HG03457 (cell line): ENCODE results near the gene AARS2.

Source experiments
- ATAC-seq: cut with Tn5 transposase; IDR thresholded peaks from one replicate; pipeline ENCODE4 v1.9.1; 2021; ENCODE audit warnings: moderate number of reproducible peaks; ENCODE audit not compliant: unreplicated experiment

The AARS2 gene

GRCh38 chr6:44264154-44265006, 48.8 kb downstream of the AARS2 start:
- no peak for ATAC-seq

- no peak for ATAC-seq
These were observed 49.6 kb downstream of the AARS2 start for GRCh38 chr6:44263354-44264100.

DNA sequence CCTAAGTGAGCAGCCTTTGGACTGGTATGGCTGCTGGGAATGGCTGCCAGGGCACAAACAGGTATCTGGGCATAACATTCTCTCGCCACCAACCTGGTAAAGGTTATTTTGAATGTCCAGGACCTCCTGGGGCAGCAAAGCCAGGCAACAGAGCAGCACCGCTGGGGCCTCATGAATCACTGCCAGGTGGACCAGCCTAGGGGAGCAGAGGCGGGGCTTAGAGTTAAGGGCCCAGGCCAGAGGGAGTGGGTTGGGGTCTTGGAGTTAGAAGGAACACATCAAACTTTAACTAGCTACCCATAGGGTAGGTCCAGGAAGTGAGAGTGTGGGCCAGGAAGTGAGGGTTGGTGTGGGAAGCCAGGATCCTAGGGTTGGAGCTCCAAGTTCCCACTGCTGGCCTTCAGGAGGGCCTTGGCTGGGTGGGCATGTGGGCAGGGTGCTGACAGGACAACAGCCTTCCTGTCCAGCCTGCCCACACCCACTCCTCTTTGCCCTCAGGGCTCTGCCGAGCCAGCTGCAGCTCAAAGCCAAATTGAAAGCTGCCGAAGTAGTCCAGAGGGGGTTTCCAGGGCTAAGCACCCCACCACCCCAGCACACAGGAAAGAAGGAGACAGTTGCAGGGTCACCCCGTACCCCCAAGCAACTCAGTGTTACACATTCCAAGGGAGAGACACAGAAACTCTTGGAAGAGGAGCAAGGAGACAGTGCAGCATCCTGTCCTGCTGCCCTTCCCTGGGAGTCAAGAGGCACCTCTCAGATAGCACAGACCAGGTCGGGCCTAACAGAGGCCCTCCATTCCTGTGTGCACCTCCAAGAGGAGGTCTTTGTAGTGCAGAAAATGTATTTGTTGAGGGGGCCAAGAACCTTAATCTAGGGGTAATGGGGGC, 50.4 kb downstream of the AARS2 start:
- ATAC-seq: no peak

DNA sequence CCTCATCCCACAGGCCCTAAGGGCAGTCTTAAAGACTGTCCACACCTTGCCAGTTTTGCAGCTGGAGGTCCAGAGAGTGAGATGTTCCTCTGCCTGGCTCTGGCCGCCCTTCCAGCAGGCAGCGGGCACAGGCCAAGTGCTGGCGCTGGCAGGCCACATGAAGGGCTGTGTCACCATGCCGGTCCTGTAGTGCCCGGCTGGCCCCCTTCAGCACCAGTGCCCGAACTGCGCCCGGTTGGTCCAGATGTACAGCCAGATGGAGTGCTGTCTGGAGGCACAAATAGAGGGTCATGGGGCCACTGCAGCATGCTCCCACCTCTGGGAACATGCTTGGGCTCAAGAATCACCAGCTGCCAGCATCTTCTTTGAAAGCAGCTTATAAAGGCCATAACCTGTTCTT, 51.6 kb downstream of the AARS2 start:
- ATAC-seq: no peak

DNA sequence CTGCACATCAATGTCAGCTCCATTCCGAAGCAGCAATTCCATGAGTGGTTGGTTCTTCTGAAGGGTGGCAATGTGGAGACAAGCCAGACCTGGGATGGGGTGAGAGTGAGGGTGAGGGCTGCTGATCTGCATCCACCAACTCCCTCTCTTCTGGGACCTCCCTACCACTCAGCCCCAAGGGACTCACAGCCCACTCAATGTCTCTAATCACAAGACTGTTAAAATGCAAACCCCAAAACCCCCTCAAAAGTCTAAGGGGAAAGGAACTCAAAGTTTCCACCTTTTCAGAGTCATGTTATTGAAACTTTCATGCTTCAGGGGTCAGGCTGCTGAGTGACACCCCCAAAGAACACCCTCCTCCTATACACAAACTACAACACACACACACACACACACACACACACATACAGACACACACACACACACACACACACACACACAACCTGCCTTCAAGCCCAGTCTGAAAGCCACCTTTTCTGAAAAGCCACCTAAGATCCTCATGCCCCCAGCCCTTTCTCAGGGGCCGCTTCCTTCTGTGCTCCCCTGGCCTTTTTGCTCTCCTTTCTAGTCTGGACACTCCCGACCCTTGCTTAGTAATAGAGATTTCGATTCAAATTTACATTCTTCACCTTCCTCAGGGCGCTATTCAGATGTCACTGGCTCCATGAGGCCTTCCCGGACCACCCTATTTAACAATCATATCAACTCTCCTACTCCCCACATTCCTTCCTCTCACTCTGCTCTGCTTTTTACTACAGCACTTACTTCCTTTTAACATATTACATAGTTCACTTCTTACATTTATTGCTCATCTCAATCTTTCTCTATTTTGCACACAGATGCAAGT, 52.5 kb downstream of the AARS2 start:
- ATAC-seq: no peak

DNA sequence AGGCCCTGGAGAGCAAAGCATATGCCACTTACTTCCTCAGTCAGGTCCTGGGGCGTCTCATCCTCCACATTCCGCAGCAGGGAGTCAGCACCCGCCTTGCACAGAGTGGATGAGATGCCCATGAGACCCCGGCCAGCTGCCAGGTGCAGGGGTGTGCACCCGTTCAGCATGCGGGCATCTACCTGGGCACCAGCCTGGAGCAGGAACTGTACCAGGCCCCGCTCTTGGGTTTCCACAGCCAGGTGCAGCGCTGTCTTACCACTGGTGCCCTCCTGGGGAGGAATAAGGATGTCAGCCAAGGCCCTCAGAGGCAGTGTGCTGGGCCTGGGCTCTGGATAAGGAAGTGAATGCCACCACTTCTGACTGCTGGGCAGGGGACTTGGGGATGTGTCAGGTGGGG, 53.1 kb downstream of the AARS2 start:
- no peak for ATAC-seq

- ATAC-seq: no peak
These were observed 54.2 kb downstream of the AARS2 start for GRCh38 chr6:44258921-44259320.

DNA sequence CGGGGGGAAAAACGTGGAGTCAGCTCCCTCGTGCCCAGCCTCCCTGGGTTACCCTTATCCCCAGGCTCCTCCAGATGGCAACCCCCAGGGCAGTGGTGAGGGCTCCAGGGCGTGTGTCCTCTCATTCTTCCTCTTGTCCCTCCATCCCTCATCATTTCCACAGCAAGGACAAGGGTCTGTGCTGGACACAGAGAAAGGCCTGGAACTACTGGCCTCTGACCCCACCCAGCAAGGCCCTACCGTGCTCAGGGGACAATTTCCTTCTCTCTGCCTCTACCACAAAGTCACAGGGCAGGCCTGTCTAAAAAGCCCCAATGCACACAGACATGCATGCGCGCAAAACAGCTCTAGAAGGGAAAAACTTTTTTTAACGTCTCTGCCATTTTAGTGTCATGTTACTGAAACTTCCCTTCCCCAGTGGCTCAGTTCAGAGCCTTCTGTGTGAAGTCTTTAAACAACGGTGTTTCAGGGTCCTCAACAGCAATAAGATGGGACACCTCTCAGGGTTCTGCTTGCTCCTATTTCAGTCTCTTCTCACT, 54.8 kb downstream of the AARS2 start:
- no peak for ATAC-seq

GRCh38 chr6:44257753-44258324, 55.3 kb downstream of the AARS2 start:
- ATAC-seq: peak; percentile 2

DNA sequence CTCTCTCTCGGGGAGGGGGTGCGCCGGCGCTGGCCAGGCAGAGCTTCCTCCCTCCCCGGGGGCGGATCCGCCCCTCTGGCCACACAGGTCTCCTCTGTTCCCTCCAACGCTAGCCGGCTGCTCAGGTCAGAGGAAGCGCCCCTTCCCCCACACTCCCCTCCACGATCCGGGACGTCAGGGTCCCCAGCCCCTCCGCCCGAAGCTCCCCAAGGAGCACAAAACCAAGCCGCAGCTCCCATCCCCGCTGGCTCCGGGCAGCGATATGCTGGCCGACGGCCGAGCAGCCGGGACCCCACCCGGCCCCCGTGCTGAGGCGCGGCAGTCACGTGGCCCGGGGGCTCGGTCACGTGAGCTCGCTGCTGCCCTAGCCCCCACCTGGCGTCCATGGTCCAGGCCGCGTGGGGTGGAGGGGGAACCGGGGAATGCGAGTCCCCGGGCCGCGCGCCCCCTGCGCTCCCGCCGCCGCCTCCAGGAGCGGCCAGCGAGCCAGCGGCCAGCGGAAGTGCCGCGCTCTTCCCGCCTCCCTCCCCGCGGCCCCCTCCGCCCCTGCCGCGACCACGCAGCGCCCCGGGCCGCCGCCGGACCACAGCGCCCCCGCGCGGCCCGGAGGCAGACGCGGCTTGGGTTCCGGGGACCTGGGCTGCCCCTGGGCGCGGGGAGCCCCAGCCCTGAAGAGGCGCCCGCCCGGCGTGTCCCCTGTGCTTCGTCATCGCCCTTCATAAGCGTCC, 56.0 kb downstream of the AARS2 start, which contains the start of gene SLC35B2:
SLC35B2 (minus strand) TSS at position 504 of the 728 bp plus-strand sequence; CDS start at position 386, 118 bp downstream.
- ATAC-seq: peak; percentile 31

DNA sequence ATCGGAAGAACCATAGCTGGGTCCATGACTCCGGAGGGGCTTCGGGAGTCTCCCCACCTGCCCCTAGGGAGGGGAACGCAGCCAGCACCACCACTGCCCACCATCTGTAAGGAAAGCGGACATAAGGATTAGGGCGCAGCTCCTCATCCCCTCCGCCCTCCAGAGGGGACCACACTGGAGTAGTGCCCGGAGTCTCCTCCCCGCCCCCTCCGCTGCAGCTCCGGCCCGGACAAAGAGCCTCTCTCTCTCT, 56.4 kb downstream of the AARS2 start:
- no peak for ATAC-seq

GRCh38 chr6:44255871-44256774, 57.0 kb downstream of the AARS2 start:
- no peak for ATAC-seq

DNA sequence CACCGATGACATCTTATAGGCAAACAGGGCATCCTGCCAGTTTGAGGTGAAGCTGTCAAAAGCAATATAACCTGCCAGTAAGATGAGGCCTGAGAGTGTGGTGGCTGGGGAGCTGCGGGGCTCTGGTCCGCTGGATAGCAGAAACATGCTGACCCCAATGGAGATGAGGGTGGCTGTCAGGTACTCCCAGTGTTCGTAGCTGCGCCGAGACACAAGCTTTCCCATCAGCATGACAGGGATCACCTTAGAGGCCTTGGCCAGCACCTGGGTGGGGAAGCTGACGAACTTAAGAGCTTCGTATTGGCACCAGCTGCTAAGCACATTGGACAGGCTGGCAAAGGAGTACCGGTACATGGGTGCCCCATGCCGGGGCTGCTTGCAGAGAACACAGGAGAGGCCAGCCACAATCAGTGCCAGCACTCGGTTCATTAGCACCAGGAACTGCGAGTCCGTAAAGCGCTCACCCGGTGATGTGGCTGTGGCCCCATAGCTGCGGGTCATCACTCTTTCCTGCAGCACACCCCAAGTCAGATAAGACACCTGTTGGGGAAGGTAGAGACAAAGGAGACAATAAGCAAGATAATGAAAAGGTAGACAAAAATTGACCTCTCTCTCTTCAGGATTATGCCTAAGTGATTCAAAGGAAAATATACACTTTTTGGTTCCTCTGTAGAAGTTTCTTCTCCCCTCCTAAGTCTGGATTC, 57.9 kb downstream of the AARS2 start:
- ATAC-seq: no peak

GRCh38 chr6:44254191-44255104, 58.7 kb downstream of the AARS2 start:
- ATAC-seq: no peak

DNA sequence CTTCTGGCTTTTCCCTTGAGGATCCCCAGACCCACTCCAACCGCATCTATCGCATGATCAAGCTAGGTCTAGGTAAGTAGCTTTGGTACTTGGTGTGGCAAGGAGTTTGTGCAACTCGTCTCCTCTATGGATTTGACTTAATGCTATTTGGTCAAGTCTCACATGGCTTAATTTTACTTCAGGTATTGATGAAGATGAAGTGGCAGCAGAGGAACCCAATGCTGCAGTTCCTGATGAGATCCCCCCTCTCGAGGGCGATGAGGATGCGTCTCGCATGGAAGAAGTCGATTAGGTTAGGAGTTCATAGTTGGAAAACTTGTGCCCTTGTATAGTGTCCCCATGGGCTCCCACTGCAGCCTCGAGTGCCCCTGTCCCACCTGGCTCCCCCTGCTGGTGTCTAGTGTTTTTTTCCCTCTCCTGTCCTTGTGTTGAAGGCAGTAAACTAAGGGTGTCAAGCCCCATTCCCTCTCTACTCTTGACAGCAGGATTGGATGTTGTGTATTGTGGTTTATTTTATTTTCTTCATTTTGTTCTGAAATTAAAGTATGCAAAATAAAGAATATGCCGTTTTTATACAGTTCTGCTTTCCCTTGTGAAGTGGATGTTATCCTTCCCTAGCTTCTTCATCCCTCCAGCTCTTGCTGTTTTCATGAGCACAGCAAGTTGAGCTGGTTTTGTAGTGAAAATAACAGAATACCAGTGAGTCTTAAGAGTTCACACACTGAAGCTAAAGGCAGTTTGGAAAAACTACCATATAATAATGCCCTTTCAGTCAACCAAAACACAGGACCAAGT, 59.6 kb downstream of the AARS2 start:
- no peak for ATAC-seq
